Spleen (tissue), 11 donors: ENCODE measurements around the gene THOC7. TPM values are rescaled to one million over a fixed set of nuclear protein-coding genes. Genes with fewer than 3 reads are reported as not detected.

Experiments used
- DNase-seq: peaks from one replicate; pipeline ENCODE4 v3.0.0-alpha.2; 2020
- H3K27ac ChIP-seq, 8 donors: fragments of 200-600 bp; sonication (generic) in 7 of 8; 1 replicate in 4 of 8; 2 replicates in 4 of 8; pipeline versions ENCODE4 v1.5.0 to v1.8.0; 2016 to 2021; ENCODE audit warnings: inconsistent platforms in 4 of 8, mild to moderate bottlenecking in 4 of 8, moderate library complexity in 1 of 8
- H3K27me3 ChIP-seq, 7 donors: fragments of 200-600 bp; sonication (generic) in 6 of 7; replicated peaks in 1 of 7; 1 replicate in 4 of 7; 2 replicates in 3 of 7; pipeline versions ENCODE4 v1.5.0 to v1.8.0; 2016 to 2021; ENCODE audit warnings: inconsistent platforms in 3 of 7, mild to moderate bottlenecking in 1 of 7
- H3K36me3 ChIP-seq, 6 donors: fragments of 200-600 bp; sonication (generic) in 5 of 6; 1 replicate in 4 of 6; 2 replicates in 2 of 6; pipeline versions ENCODE4 v1.5.0 to v1.8.0; 2016 to 2021; ENCODE audit warnings: inconsistent platforms in 2 of 6
- H3K4me1 ChIP-seq, 6 donors: fragments of 200-600 bp; sonication (generic) in 5 of 6; 1 replicate in 3 of 6; 2 replicates in 3 of 6; pipeline versions ENCODE4 v1.5.0 to v1.8.0; 2016 to 2021; ENCODE audit warnings: inconsistent platforms in 3 of 6
- H3K4me3 ChIP-seq, 8 donors: fragments of 200-600 bp; sonication (generic) in 7 of 8; 1 replicate in 4 of 8; 2 replicates in 4 of 8; pipeline versions ENCODE4 v1.5.0 to v1.8.0; 2016 to 2021; ENCODE audit warnings: inconsistent platforms in 4 of 8, mild to moderate bottlenecking in 4 of 8, moderate library complexity in 2 of 8
- H3K9me3 ChIP-seq, 8 donors: fragments of 200-600 bp; sonication (generic) in 7 of 8; 1 replicate in 4 of 8; 2 replicates in 4 of 8; pipeline versions ENCODE4 v1.5.0 to v1.8.0; 2016 to 2021; ENCODE audit warnings: inconsistent platforms in 4 of 8
- CTCF ChIP-seq, 11 experiments: fragments of 200-600 bp in 7 of 11; fragments of 450-650 bp in 4 of 11; sonication (generic) in 4 of 11; IDR thresholded peaks in 8 of 11; conservative IDR thresholded peaks in 3 of 11; 1 replicate in 7 of 11; 2 replicates in 4 of 11; pipeline versions ENCODE4 v1.4.0 to v1.8.0; 2016 to 2021; ENCODE audit warnings: antibody characterized with exemption in 11 of 11, inconsistent platforms in 4 of 11, mild to moderate bottlenecking in 1 of 11
- POLR2A ChIP-seq, 3 donors: fragments of 450-650 bp; IDR thresholded peaks; one replicate each; pipeline ENCODE4 v1.5.1; 2017; ENCODE audit warnings: antibody characterized with exemption in 3 of 3, mild to moderate bottlenecking in 1 of 3
- POLR2AphosphoS5 ChIP-seq, 3 donors: sonication (generic); formaldehyde crosslinking; IDR thresholded peaks; one replicate each; pipeline ENCODE4 v1.5.1; 2017; ENCODE audit warnings: antibody characterized with exemption in 3 of 3
- WGBS, 5 donors: extraction: QIAGEN DNeasy Blood & Tissue Kit in 3 of 5; methylation state at CpG; one replicate each; pipeline versions ENCODE4 v1.1.5 to v1.1.7; 2013 to 2018; 5-methylcytosine and 5-hydroxymethylcytosine counted together
- intact Hi-C: fragments of 100-400 bp; cut with DNase I; formaldehyde crosslinking; loops from one replicate; pipeline ENCODE4 v1.15.0; 2023; ENCODE audit warnings: low total_unique reads
- polyA plus RNA-seq, 3 donors: library from polyadenylated mRNA; stranded (reverse); fragments of 200-250 nt; gene quantifications; one replicate each; pipeline ENCODE4 v1.2.1, GENCODE V29; 2013
- total RNA-seq, 7 donors: library from RNA; depleted of rRNA in 3 of 7; stranded (reverse); fragments of >200 nt in 3 of 7; fragmentation: NEBNext Ultra II Directional in 4 of 7; extraction: Animal tissue kit (Norgen Biotek cat#: 25700) in 4 of 7; gene quantifications; one replicate each; pipeline versions ENCODE4 v1.1.0 to v1.2.1, GENCODE V29; 2016 to 2021
- donor health status: healthy with polysubstance abuse.
- donor health status: DM: no; HTN: no; CAD: no; lungs with moderate emphysema.
- donor health status: DM: no; HTN: no; CAD: no.
- donor health status: Bipolar disorder and iron deficiency.
- donor health status: healthy.
- donor health status: DM: no; HTN: no; CAD: no.
- donor health status: DM: yes; HTN: yes; CAD: no.

Gene THOC7
- total and polyA plus RNA-seq, 10 donors = 23.8 to 74.6 (median 39.0) TPM

DNA sequence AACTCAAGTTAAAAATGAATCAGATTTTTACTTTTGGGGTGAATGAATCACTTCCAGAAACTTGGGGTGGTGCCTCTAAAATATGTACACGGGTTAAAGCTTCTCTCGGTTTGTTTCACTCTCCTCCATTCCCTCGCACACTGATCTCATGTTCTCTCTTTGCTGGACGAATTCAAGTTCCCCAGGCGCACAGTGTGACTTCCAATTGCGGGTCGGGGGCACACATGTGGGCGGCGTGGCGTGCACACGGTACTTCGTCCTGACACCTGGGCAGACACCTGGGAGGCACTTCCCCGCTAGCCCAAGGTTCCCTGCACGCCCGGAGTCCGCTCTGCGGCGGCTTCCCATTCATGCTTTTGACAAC lies 47.9 kb upstream of the THOC7 start:
- DNase-seq = no peak
- no peaks in the 10 kb centered on the region for H3K27me3 ChIP-seq
- H3K36me3 ChIP-seq = peaks cover 0 to 20% (median 0%) of the 10 kb centered on the region in 6 donors
- intact Hi-C loops = no loop called here
- TF ChIP-seq POLR2A (IDR thresholded peaks at IDR 0.05) = no peak
- no peak for TF ChIP-seq CTCF (IDR thresholded peaks at IDR 0.05 in 8 of 11, conservative IDR thresholded peaks at IDR 0.05 in 3 of 11)
- TF ChIP-seq POLR2AphosphoS5 (IDR thresholded peaks at IDR 0.05) = no peak
- peaks cover 28 to 64% (median 38%) of the 10 kb centered on the region in 6 donors for H3K4me1 ChIP-seq
- H3K9me3 ChIP-seq = no peaks in the 10 kb centered on the region
- peak overlapping the region; percentile 96 to 100 (median 99) for H3K27ac ChIP-seq
- WGBS, 5 donors = 0 to 1% (median 0%) methylated on average over 13 to 18 of the region's 18 CpGs
- peak overlapping the region; percentile 59 to 85 (median 82) for H3K4me3 ChIP-seq

GRCh38 chr3:63910891-63911290 lies 47.3 kb upstream of the THOC7 start:
- no peaks in the 10 kb centered on the region for H3K9me3 ChIP-seq
- H3K27me3 ChIP-seq = no peaks in the 10 kb centered on the region
- WGBS, 5 donors = 21 to 48% (median 36%) methylated on average over 1 of the region's 1 CpG
- H3K4me1 ChIP-seq = peaks cover 28 to 62% (median 38%) of the 10 kb centered on the region in 6 donors
- intact Hi-C loops = no loop called here
- TF ChIP-seq CTCF (IDR thresholded peaks at IDR 0.05 in 8 of 11, conservative IDR thresholded peaks at IDR 0.05 in 3 of 11) (no peak), POLR2AphosphoS5 (IDR thresholded peaks at IDR 0.05) (no peak), POLR2A (IDR thresholded peaks at IDR 0.05) (no peak)
- peaks cover 0 to 19% (median 0%) of the 10 kb centered on the region in 6 donors for H3K36me3 ChIP-seq
- peak overlapping the region in 6 of 8 donors; percentile 71 to 85 (median 84) for H3K4me3 ChIP-seq
- H3K27ac ChIP-seq = peak overlapping the region; percentile 9 to 100 (median 99)
- no peak for DNase-seq

DNA sequence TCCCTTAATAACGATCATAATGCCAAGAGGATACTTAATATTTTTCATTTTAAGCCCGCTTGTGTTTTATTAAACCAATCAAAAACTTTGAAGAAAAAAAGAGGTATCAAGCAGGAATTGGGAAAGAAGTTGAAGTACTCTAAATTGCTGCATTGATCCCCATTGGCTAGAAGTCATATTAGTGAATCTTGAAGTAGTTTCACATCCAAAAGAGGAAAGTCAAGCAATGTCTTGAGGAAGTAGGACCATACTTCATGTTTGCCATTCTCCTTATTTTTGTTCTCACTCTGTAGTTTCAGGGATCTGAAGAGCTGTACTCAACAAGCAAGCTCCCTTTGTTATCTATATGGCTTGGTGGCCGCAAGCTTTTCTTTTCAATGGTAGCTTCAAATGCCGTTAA lies 46.4 kb upstream of the THOC7 start:
- H3K27ac ChIP-seq = peak overlapping the region in 5 of 8 donors; percentile 99 to 100 (median 99)
- DNase-seq = no peak
- H3K27me3 ChIP-seq = no peaks in the 10 kb centered on the region
- no peaks in the 10 kb centered on the region for H3K9me3 ChIP-seq
- intact Hi-C loops = no loop called here
- TF ChIP-seq POLR2AphosphoS5 (IDR thresholded peaks at IDR 0.05) (no peak), CTCF (IDR thresholded peaks at IDR 0.05 in 8 of 11, conservative IDR thresholded peaks at IDR 0.05 in 3 of 11) (no peak), POLR2A (IDR thresholded peaks at IDR 0.05) (no peak)
- no peak overlapping the region for H3K4me3 ChIP-seq
- peaks cover 28 to 60% (median 37%) of the 10 kb centered on the region in 6 donors for H3K4me1 ChIP-seq
- 93 to 96% (median 95%) methylated on average over 4 of the region's 4 CpGs for WGBS, 5 donors
- peaks cover 0 to 19% (median 0%) of the 10 kb centered on the region in 6 donors for H3K36me3 ChIP-seq

GRCh38 chr3:63909431-63909830 lies 45.8 kb upstream of the THOC7 start:
- TF ChIP-seq CTCF (IDR thresholded peaks at IDR 0.05 in 8 of 11, conservative IDR thresholded peaks at IDR 0.05 in 3 of 11) (no peak), POLR2A (IDR thresholded peaks at IDR 0.05) (no peak), POLR2AphosphoS5 (IDR thresholded peaks at IDR 0.05) (no peak)
- Histone ChIP-seq H3K4me3 (no peak overlapping the region), H3K27ac (peak overlapping the region in 2 of 8 donors; percentile 9 to 100), H3K27me3 (no peaks in the 10 kb centered on the region), H3K4me1 (peaks cover 24 to 55% (median 35%) of the 10 kb centered on the region in 6 donors), H3K36me3 (peaks cover 0 to 20% (median 0%) of the 10 kb centered on the region in 6 donors), H3K9me3 (no peaks in the 10 kb centered on the region)
- DNase-seq = no peak
- intact Hi-C loops = no loop called here
- 63 to 83% (median 70%) methylated on average over 2 of the region's 2 CpGs for WGBS, 5 donors
